CD4-positive, alpha-beta T cell treated with Interleukin-1 beta for 1 hour (primary cell): ENCODE measurements around the gene KCNIP1.
A peak's percentile ranks its signal among the peaks of the same experiment; 100 is the strongest.

Experiments
- DNase-seq, 2 donors: peaks; one replicate each; pipeline ENCODE4 v3.0.0-alpha.2; 2020 to 2022

Gene KCNIP1

GRCh38 chr5:170503990-170504596, at the start of gene KCNIP1:
TSS of gene KCNIP1 (plus strand) at chr5:170504020.
- DNase-seq: no peak

DNA sequence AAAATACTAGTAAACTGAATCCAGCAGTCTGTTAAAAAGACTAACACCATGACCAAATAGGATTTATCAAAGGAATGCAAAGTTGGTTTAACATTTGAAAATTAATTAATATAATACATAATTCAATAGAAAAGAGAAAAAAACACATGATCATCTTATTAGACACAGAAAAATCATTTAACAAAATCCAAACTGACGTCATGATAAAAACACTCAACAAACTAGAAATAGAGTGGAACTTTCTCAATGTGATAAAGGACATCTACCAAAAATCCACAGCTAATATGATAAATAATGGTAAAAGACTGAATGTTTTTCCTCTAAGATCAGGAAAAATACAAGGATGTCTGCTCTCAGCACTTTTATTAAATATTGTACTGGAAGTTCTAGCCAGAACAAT, 40.4 kb upstream of the KCNIP1 start:
- no peak for DNase-seq

GRCh38 chr5:170464280-170465127, 39.3 kb upstream of the KCNIP1 start:
- no peak for DNase-seq

GRCh38 chr5:170466553-170466952, 37.3 kb upstream of the KCNIP1 start:
- no peak for DNase-seq

GRCh38 chr5:170466988-170467707, 36.7 kb upstream of the KCNIP1 start:
- peak in 1 of 2 donors; percentile 63 for DNase-seq

DNA sequence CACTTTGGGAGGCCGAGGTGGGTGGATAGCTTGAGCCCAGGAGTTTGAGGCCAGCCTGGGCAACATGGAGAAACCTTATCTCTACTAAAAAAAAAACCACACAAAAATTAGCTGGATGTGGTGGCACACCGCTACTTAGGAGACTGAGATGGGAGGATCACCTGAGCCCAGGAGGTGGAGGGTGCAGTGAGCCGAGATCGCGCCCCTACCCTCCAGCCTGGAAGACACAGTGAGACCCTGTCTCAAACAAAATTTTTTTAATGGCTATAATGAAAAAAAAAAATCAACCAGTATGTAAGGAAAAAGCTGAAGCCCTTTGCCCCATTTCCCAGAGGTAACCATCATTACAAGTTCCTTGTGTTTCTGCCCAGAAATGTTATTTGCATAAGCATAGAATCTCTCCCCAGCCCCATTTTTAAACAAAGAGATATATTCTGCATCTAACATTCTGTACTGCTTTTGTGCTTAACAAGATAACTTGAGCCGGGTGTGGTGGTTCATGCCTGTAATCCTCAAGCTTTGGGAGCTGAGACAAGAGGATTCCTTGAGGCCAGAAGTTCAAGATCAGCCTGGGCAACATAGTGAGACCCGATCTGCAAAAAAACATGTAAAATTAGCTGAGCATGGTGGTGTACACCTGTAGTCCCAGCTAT, 35.1 kb upstream of the KCNIP1 start:
- DNase-seq: no peak

DNA sequence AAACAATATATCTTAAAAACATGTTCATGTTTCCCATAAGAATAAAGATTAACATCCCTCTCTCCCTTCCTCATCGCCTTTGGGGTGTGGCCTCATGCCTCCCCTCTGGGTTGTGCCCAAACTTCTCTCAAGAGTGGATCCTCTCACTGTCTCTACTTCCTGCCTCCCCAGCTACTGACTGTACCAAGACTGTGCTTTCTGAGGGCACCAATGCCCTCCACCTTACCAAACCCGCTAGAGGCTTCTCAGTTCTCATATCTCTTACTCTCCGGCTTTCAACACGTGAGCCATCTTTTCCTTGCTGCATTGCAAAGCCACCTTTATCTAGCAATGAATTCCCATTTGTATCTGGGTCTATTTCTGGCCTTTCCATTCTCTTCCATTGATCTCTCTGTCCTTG, 34.4 kb upstream of the KCNIP1 start:
- DNase-seq: no peak

- no peak for DNase-seq
These were observed 33.5 kb upstream of the KCNIP1 start for GRCh38 chr5:170470275-170470674.

- DNase-seq: no peak
These were observed 32.9 kb upstream of the KCNIP1 start for GRCh38 chr5:170470808-170471404.

- no peak for DNase-seq
These were observed 32.2 kb upstream of the KCNIP1 start for GRCh38 chr5:170471551-170472178.

GRCh38 chr5:170473642-170474041, 30.2 kb upstream of the KCNIP1 start:
- no peak for DNase-seq

- no peak for DNase-seq
These were observed 29.1 kb upstream of the KCNIP1 start for GRCh38 chr5:170474489-170475274.

- DNase-seq: no peak
These were observed 28.4 kb upstream of the KCNIP1 start for GRCh38 chr5:170475294-170476000.

- no peak for DNase-seq
These were observed 27.1 kb upstream of the KCNIP1 start for GRCh38 chr5:170476704-170477103.

DNA sequence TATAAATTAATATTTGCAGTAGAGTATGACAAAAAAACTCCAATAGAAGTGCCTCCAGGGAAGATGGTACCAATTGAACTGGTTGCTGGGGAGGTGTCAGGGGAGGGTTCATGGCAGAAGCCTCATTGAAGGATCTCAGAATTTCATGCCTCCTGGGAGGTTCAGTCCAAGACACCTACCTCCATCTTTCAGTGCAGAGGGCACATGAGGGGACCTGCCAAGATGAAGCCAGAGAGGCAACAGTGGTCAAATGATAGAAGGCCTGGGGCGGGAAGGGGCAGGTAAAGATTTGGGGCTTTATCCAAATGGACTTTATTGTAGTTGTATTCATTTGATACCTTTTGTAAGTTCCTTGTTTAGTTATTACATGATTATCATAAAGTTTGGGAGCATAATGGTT, 25.9 kb upstream of the KCNIP1 start:
- DNase-seq: no peak

GRCh38 chr5:170478306-170478705, 25.5 kb upstream of the KCNIP1 start:
- no peak for DNase-seq

DNA sequence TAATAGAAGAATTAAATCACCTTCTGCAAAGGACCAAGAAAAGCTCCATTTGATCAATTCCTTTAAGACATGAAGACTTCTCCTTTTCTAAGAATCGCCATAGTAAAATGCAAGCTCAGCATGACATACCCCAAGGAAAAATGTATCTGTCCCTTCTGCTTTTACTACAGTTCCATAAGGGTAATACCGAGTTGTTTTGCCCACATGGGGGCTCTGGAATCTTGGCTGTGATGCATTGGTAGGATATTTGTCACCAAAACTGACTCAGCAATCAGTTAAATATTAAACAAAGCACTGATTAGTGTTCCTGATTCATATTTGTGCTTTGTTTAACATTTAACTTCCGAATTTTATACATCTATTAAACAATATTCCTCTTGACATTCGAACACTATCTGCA, 24.3 kb upstream of the KCNIP1 start:
- DNase-seq: no peak

DNA sequence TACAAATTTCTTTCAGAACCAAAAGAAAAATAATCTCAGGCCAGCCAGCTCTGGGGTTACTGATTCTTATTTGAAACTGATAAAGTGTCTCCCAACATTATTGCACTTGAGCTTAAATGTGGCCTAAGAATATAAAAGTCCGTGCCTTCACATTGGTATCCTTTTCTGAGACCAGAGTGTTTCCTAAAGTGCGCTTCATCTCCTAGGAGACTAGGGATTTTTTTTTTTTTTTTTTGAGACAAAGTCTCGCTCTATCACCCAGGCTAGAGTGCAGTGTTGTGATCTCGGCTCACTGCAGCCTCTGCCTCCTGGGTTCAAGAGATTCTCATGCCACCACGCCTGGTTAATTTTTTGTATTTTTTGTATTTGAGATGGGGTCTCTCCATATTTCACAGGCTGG, 23.6 kb upstream of the KCNIP1 start:
- no peak for DNase-seq

DNA sequence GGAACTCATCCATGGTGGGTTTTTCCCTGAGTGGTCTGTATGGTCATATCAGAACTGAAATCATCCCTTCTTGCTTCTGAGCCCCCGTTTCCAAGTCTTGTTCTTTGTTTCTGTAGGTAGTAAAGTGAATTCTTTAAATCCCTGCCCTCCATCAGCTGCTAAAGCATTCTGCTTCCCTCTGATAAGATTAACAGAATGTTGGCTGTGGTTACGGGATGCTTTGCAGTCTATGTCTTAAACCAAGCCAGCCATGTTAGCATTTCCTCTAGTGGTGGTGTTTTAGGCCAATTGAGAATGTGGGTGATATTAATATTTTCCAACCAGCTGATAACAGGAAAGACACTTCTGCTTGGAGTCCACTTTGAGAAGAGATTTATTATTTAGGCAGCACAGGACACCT, 22.0 kb upstream of the KCNIP1 start:
- DNase-seq: no peak

- DNase-seq: no peak
These were observed 21.3 kb upstream of the KCNIP1 start for GRCh38 chr5:170482511-170482910.
